Left cardiac atrium (tissue), 4 donors: Measurements from ENCODE around the gene MAPK7. TPM values are rescaled to one million over a fixed set of nuclear protein-coding genes. Genes with fewer than 3 reads are reported as not detected.

Source experiments
- ATAC-seq, 2 donors: fragments of 200-7000 bp; cut with Tn5 transposase; one replicate each; pipeline ENCODE4 v1.9.1; 2020; ENCODE audit warnings: mild to moderate bottlenecking in 2 of 2, moderate library complexity in 2 of 2
- DNase-seq: peaks from one replicate; pipeline ENCODE4 v3.0.0-alpha.2; 2020
- intact Hi-C, 2 donors: fragments of 100-400 bp; cut with DNase I; formaldehyde crosslinking; loops; one replicate each; pipeline versions ENCODE4 v1.14.1 to v1.15.1; 2022 to 2023
- total RNA-seq, 2 donors: library from RNA; stranded (reverse); fragmentation: NEBNext Ultra II Directional; extraction: Animal tissue kit (Norgen Biotek cat#: 25700); gene quantifications; one replicate each; pipeline ENCODE4 v1.2.1, GENCODE V29; 2021
- donor health status: DM: no; HTN: yes; CAD: no.
- donor health status: DM: no; HTN: yes; CAD: no; lungs with severe emphysema.
- donor health status: DM: yes; HTN: yes; CAD: no.
- donor health status: Dilated cardiomyopathy.

The MAPK7 gene
- total RNA-seq, 2 donors from 2014 or later, result 13.8 to 15.1 TPM

GRCh38 chr17:19372011-19372370 lies 6.3 kb upstream of the MAPK7 start:
- no peak for ATAC-seq
- intact Hi-C loops, result no loop called here
- no peak for DNase-seq

- no peak for DNase-seq
- no peak for ATAC-seq
- intact Hi-C loops, result no loop called here
Measured at GRCh38 chr17:19372439-19372838, 5.9 kb upstream of the MAPK7 start.

DNA sequence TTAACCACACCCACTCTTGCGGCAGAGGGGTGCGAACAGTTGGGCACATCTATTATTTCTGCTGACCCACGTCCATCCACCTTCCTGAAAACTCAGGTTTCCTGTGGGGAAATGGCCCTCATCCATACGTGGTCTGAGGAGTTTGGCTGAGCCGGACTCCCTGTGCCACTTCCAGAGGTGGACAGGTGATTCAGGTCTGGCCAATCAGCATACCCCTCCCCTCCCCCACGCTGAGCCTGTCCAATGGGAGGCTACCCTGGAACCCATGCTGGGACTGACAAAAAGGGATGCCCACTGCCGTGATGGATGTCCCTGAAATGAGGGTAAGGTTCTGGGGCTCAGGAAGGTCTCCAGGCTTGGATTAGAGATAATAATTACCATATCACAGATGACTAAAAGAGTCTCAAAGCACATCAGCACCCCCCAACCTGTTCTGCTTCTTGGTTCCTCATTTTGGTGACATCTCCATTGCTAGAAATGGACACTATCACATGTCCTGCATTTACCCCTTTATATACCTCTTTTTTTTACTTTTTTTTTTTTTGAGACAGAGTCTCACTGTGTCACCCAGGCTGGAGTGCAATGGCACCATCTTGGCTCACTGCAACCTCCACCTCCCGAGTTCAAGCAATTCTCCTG lies 5.3 kb upstream of the MAPK7 start:
- DNase-seq, result no peak
- ATAC-seq, result no peak
- intact Hi-C loops, result no loop called here

DNA sequence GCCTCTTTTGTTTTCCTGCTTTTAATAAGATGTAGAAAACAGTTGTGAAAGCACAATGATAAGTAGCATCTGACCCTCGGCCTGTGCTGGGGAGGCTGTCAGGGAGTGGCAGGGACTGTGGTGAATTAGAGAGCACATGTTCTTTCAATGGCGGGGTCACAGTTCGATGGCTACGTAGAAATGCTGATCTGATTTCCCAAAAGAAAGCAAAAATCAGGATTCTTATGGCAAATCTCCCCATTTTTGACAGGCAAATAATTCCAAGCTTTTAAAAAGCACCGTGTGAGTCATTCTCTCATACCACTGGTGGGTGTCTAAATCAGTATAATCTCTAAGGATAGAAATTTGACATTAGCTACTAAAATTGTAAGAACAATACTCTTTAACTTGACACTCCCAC lies 4.2 kb upstream of the MAPK7 start:
- ATAC-seq, result no peak
- intact Hi-C loops, result no loop called here
- no peak for DNase-seq

- ATAC-seq, result no peak
- intact Hi-C loops, result no loop called here
Measured at GRCh38 chr17:19375732-19376131, 2.6 kb upstream of the MAPK7 start.

GRCh38 chr17:19376811-19377210 lies 1.5 kb upstream of the MAPK7 start:
- ATAC-seq, result no peak
- DNase-seq, result no peak
- intact Hi-C loops, result loop anchor here in 1 of 2 donors (1.0 kb wide), 1 partner anchor 15 kb away; the partner anchor contains the start of gene B9D1

More at GRCh38 chr17:19375732-19376131, 2.6 kb upstream of the MAPK7 start:
- no peak for DNase-seq

GRCh38 chr17:19377602-19378415 lies 489 bp upstream of the MAPK7 start:
- intact Hi-C loops, result loop anchor here in 1 of 2 donors (1.0 kb wide), 1 partner anchor 16 kb away; the partner anchor contains the start of gene B9D1
- ATAC-seq, result peak; percentile 96 to 97
- peak; percentile 98 for DNase-seq

GRCh38 chr17:19379361-19380065 lies 1.2 kb downstream of the MAPK7 start:
- intact Hi-C loops, result no loop called here
- DNase-seq, result no peak

GRCh38 chr17:19380481-19381301 lies 2.4 kb downstream of the MAPK7 start:
- intact Hi-C loops, result no loop called here
- ATAC-seq (no peak), DNase-seq (peak; percentile 29)

More at GRCh38 chr17:19379361-19380065, 1.2 kb downstream of the MAPK7 start:
- ATAC-seq, result no peak

- intact Hi-C loops, result no loop called here
- DNase-seq, result no peak
- no peak for ATAC-seq
Measured at GRCh38 chr17:19381361-19381740, 3.1 kb downstream of the MAPK7 start.

GRCh38 chr17:19381741-19382444 lies 3.6 kb downstream of the MAPK7 start:
- no peak for ATAC-seq
- intact Hi-C loops, result no loop called here
- peak; percentile 17 for DNase-seq

DNA sequence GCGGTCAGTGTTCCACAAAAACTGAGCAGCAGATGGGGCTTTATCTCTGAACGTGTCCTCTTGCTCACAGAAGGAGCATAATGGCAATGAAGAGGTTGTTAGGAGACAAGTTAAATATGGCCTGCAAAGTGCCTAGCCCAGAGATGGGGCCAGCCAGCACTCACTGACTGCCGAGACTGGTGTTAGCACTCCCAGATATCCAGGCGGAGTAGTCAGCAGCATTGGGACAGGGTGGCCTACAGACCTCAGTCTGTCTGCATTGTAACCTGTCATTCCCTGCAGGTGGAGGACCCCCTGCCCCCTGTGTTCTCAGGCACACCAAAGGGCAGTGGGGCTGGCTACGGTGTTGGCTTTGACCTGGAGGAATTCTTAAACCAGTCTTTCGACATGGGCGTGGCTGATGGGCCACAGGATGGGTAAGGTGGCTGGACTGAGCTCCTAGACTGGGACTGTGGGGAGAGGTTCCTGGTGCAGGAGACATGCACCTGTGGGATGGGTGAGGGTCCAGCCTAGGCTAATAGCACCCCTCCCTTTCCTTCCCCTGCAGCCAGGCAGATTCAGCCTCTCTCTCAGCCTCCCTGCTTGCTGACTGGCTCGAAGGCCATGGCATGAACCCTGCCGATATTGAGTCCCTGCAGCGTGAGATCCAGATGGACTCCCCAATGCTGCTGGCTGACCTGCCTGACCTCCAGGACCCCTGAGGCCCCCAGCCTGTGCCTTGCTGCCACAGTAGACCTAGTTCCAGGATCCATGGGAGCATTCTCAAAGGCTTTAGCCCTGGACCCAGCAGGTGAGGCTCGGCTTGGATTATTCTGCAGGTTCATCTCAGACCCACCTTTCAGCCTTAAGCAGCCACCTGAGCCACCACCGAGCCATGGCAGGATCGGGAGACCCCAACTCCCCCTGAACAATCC lies 4.5 kb downstream of the MAPK7 start:
- peak; percentile 19 for DNase-seq
- intact Hi-C loops, result no loop called here
- ATAC-seq, result no peak

DNA sequence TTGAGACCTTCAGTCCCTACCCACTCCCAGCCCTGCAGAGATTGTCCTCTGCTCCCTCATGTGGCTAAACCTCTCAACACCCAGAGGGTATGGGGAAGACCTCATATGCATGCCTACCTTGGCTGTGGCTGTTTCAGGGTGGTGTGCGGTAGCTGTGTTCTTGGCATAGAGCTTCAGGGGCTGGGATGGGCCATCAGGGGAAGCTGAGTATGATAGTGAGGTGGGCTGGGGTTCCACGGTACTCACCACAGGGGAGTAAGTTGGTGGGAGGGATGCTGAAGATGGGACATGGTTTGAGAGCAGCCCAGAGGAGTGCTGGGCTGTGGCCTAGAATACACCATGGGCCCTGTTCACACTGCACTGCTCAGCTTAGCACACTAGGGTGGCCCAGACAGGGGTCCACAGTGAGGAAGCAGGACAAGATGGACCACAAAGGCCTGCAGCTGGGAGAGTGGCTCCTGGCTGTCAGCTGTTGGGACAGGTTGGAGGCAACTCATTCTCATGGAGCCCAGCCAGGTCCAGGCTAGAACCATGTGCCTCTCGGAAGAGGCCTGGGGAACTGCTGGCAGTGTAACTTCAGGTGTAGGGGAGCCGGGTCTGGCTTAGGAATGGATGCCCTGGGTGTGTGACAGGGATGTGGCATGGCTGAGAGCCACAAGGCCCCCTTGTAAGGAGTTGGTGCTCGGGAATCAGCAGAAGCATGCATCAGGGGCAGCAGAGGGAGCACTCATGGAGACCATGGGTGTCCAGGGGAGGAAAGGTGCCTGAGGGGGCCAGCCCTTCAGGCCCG lies 5.6 kb downstream of the MAPK7 start:
- intact Hi-C loops, result no loop called here
- ATAC-seq, result no peak
- peak; percentile 60 for DNase-seq

DNA sequence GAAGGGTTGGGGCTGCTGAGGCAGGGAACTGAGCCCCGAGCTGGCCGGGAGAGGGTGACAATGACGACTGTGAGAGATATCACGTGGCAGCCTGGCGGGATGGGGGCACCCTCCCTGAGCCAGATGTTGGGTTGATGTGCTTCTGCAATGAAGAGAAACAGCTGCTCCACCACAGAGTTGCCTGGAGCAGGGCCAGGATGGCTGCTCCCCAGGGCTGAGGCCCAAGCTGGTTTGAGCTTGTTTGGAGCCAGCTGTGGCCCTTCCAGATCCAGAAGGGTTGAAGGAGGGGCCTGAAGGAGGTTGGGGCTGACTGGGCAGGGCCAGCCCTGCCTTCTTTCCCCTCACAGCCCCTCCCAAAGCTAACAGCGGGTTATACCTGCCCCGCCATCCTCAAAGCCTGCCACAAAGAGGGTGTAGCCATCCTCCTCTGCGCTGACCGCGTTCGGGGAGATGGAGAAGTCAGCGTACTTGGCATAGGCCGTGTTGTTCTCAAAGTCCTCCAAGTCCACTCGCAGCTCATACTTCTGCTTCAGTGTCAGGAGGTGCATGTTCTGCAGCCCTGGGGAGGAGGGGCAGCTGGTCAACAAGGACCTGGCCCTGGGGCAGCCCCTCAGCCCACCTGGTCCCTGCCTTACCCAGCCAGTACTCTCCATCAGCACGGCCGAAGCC lies 6.6 kb downstream of the MAPK7 start:
- DNase-seq, result peak; percentile 84
- intact Hi-C loops, result no loop called here
- ATAC-seq, result peak; percentile 55 to 68

- ATAC-seq, result no peak
- DNase-seq, result peak; percentile 21
- intact Hi-C loops, result no loop called here
Measured at GRCh38 chr17:19385521-19385983, 7.3 kb downstream of the MAPK7 start.
